Measurements from ENCODE around the gene OBSCN. TPM values are rescaled to one million over a fixed set of nuclear protein-coding genes. Genes with fewer than 3 reads are reported as not detected.

The OBSCN gene
- total RNA-seq, 1 experiment from 2014 or later = 33.3 TPM

- Histone ChIP-seq H3K9me3 (ENCODE audit: control insufficient read depth, low read depth, low read length) (peaks cover 4% of the 10 kb centered on the region), H3T11ph (ENCODE audit: low read length) (no peak overlapping the region), H3K79me2 (ENCODE audit: insufficient read depth, low read length) (no peaks in the 10 kb centered on the region), H3K4me2 (ENCODE audit: insufficient read depth, insufficient read length, low read length) (no peak overlapping the region), H3K4me1 (ENCODE audit: insufficient read depth, low read length) (no peaks in the 10 kb centered on the region), H3K9ac (ENCODE audit: extremely low read depth, insufficient read length, low read length) (no peak overlapping the region), H2AK5ac (ENCODE audit: insufficient read length, low read length) (no peak overlapping the region), H2BK120ac (ENCODE audit: low read depth, low read length, poor library complexity, severe bottlenecking) (no peak overlapping the region), H3K23me2 (ENCODE audit: insufficient read length, low read depth, low read length, poor library complexity, severe bottlenecking) (no peaks in the 10 kb centered on the region), H2BK20ac (ENCODE audit: low read depth, low read length, poor library complexity, severe bottlenecking) (no peak overlapping the region), H4K5ac (ENCODE audit: insufficient read length, low read depth, low read length) (no peak overlapping the region), H2AFZ (ENCODE audit: low read length) (no peak overlapping the region), H3K79me1 (ENCODE audit: insufficient read depth, low read depth, low read length, poor library complexity, severe bottlenecking) (no peaks in the 10 kb centered on the region), H3K14ac (ENCODE audit: insufficient read depth, low read length) (no peak overlapping the region), H4K20me1 (ENCODE audit: control insufficient read depth, insufficient read depth, insufficient read length) (no peaks in the 10 kb centered on the region), H2BK12ac (ENCODE audit: insufficient read length, low read depth, low read length) (no peak overlapping the region), H3K56ac (ENCODE audit: insufficient read length, low read depth, low read length) (no peak overlapping the region), H2BK5ac (ENCODE audit: insufficient read length, low read length) (no peak overlapping the region), H3K23ac (ENCODE audit: insufficient read length, low read depth, low read length) (no peak overlapping the region), H3K27me3 (ENCODE audit: insufficient read depth, low read length) (no peaks in the 10 kb centered on the region), H4K8ac (replicated peaks; ENCODE audit: insufficient read length, low read depth, low read length) (no peak overlapping the region), H3K18ac (ENCODE audit: insufficient read length, low read depth, low read length) (no peak overlapping the region), H2BK15ac (ENCODE audit: low read depth, low read length) (no peak overlapping the region), H3K4ac (ENCODE audit: low read depth, low read length) (no peak overlapping the region), H3K27ac (ENCODE audit: insufficient read length, low read depth, low read length) (no peak overlapping the region), H4K91ac (ENCODE audit: insufficient read length, low read depth, low read length) (no peak overlapping the region)
- Mint-ChIP-seq H3K4me1 (no peaks in the 10 kb centered on the region; a peak in 1 of 4 replicates), H3K9me3 (no peaks in the 10 kb centered on the region), H3K4me3 (no peak overlapping the region), H3K36me3 (ENCODE audit: insufficient read depth in 1 of 3, low read depth in 3 of 3) (peaks cover 9 to 13% (median 9%) of the 10 kb centered on the region in 3 experiments; a peak in 5 of 7 replicates), H3K27ac (no peak overlapping the region), H3K27me3 (ENCODE audit: low read depth) (no peaks in the 10 kb centered on the region; the same call in 1 of the 2 replicates)
- TF ChIP-seq CTCF (conservative IDR thresholded peaks at IDR 0.05) = no peak
- WGBS (ENCODE audit: extremely low coverage, insufficient read length, low lambda C conversion rate) = no CpG with 5 or more reads among the region's 2 CpGs
- DNase-seq = no peak
These were observed 122.0 kb downstream of the OBSCN start for GRCh38 chr1:228329887-228330286.

Measured in H9 (cell line).